ENCODE measurements around the gene NBEAL2.

- TF ChIP-seq, protein P1, sequence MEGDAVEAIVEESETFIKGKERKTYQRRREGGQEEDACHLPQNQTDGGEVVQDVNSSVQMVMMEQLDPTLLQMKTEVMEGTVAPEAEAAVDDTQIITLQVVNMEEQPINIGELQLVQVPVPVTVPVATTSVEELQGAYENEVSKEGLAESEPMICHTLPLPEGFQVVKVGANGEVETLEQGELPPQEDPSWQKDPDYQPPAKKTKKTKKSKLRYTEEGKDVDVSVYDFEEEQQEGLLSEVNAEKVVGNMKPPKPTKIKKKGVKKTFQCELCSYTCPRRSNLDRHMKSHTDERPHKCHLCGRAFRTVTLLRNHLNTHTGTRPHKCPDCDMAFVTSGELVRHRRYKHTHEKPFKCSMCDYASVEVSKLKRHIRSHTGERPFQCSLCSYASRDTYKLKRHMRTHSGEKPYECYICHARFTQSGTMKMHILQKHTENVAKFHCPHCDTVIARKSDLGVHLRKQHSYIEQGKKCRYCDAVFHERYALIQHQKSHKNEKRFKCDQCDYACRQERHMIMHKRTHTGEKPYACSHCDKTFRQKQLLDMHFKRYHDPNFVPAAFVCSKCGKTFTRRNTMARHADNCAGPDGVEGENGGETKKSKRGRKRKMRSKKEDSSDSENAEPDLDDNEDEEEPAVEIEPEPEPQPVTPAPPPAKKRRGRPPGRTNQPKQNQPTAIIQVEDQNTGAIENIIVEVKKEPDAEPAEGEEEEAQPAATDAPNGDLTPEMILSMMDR (IDR thresholded peaks at IDR 0.05; ENCODE audit: poor library complexity, severe bottlenecking): no peak
- TF ChIP-seq EZH2 (IDR thresholded peaks at IDR 0.05; ENCODE audit: borderline replicate concordance, insufficient read depth, low read length, poor library complexity, severe bottlenecking) (no peak), REST (IDR thresholded peaks at IDR 0.05; ENCODE audit: borderline replicate concordance) (no peak), EP300 (conservative IDR thresholded peaks at IDR 0.05; ENCODE audit: poor library complexity, severe bottlenecking) (no peak), POLR2AphosphoS5 (IDR thresholded peaks at IDR 0.05) (no peak), MXI1 (conservative IDR thresholded peaks at IDR 0.05; ENCODE audit: poor library complexity, severe bottlenecking) (no peak), RAD21 (conservative IDR thresholded peaks at IDR 0.05) (no peak)
Measured at GRCh38 chr3:46986782-46987310, 7.4 kb downstream of the NBEAL2 start.

All from neural cell (in vitro differentiated cells).